Mesenchymal stem cell (in vitro differentiated cells and primary cell): ENCODE data around the gene XRCC3.

Experiments
- DNase-seq: peaks from one replicate; pipeline ENCODE4 v3.0.0-alpha.2; 2013
- H2AFZ ChIP-seq: one replicate; pipeline ENCODE4 v1.6.1; 2013; ENCODE audit warnings: low read depth, mild to moderate bottlenecking, control low read depth, inconsistent platforms, low read length, moderate library complexity
- H2AK5ac ChIP-seq: 2 replicates; pipeline ENCODE4 v1.6.1; 2013; ENCODE audit warnings: low read length, moderate library complexity, mild to moderate bottlenecking, inconsistent platforms; ENCODE audit not compliant: severe bottlenecking
- H2BK120ac ChIP-seq: one replicate; pipeline ENCODE4 v1.6.1; 2013; ENCODE audit warnings: low read depth, mild to moderate bottlenecking, inconsistent platforms, low read length, moderate library complexity
- H2BK12ac ChIP-seq, 2 experiments: one replicate each; pipeline ENCODE4 v1.6.1; 2013; ENCODE audit warnings: inconsistent platforms in 2 of 2, low read length in 2 of 2, mild to moderate bottlenecking in 2 of 2, moderate library complexity in 2 of 2, control low read depth in 1 of 2
- H2BK15ac ChIP-seq: one replicate; pipeline ENCODE4 v1.6.1; 2013; ENCODE audit warnings: mild to moderate bottlenecking, low read depth, inconsistent platforms; ENCODE audit not compliant: poor library complexity, severe bottlenecking
- H2BK5ac ChIP-seq: 2 replicates; pipeline ENCODE4 v1.6.1; 2013; ENCODE audit warnings: low read depth, mild to moderate bottlenecking, low read length, control low read depth, inconsistent platforms; ENCODE audit not compliant: poor library complexity, severe bottlenecking
- H3K14ac ChIP-seq, 2 experiments: one replicate each; pipeline ENCODE4 v1.6.1; 2013; ENCODE audit warnings: inconsistent platforms in 2 of 2, low read length in 2 of 2, control low read depth in 1 of 2, mild to moderate bottlenecking in 1 of 2, moderate library complexity in 1 of 2
- H3K18ac ChIP-seq, 2 experiments: one replicate each; pipeline ENCODE4 v1.6.1; 2013; ENCODE audit warnings: inconsistent platforms in 2 of 2, low read length in 2 of 2, control low read depth in 1 of 2, low read depth in 1 of 2, mild to moderate bottlenecking in 1 of 2
- H3K23ac ChIP-seq, 2 experiments: one replicate each; pipeline ENCODE4 v1.6.1; 2013; ENCODE audit warnings: inconsistent platforms in 2 of 2, low read length in 2 of 2, mild to moderate bottlenecking in 2 of 2, moderate library complexity in 2 of 2, control low read depth in 1 of 2
- H3K27ac ChIP-seq: 2 replicates; pipeline ENCODE4 v1.5.1; 2013; ENCODE audit warnings: mild to moderate bottlenecking, moderate library complexity, low read length, control low read depth, inconsistent platforms; ENCODE audit not compliant: poor library complexity, severe bottlenecking
- H3K27me3 ChIP-seq, 2 experiments: 2 replicates each; pipeline versions ENCODE4 v1.6.1 to v1.7.0; 2013; ENCODE audit warnings: low read length in 2 of 2, mild to moderate bottlenecking in 2 of 2, moderate library complexity in 2 of 2, control low read depth in 1 of 2, inconsistent platforms in 1 of 2; ENCODE audit not compliant: control insufficient read depth in 1 of 2, insufficient read depth in 1 of 2
- H3K36me3 ChIP-seq, 2 experiments: 2 replicates each; pipeline versions ENCODE4 v1.6.1 to v1.7.0; 2013; ENCODE audit warnings: low read length in 2 of 2, control low read depth in 1 of 2, inconsistent platforms in 1 of 2, low read depth in 1 of 2, mild to moderate bottlenecking in 1 of 2; ENCODE audit not compliant: insufficient read depth in 2 of 2, control insufficient read depth in 1 of 2
- H3K4ac ChIP-seq, 2 experiments: one replicate each; pipeline ENCODE4 v1.6.1; 2013; ENCODE audit warnings: inconsistent platforms in 2 of 2, low read length in 2 of 2, mild to moderate bottlenecking in 2 of 2, moderate library complexity in 2 of 2, control low read depth in 1 of 2, low read depth in 1 of 2
- H3K4me1 ChIP-seq: 2 replicates; pipeline ENCODE4 v1.6.1; 2013; ENCODE audit warnings: low read depth, low read length, control low read depth; ENCODE audit not compliant: control insufficient read depth, insufficient read depth
- H3K4me2 ChIP-seq: 2 replicates; pipeline ENCODE4 v1.6.1; 2013; ENCODE audit warnings: low read length, mild to moderate bottlenecking, inconsistent platforms; ENCODE audit not compliant: poor library complexity, severe bottlenecking
- H3K4me3 ChIP-seq, 2 experiments: 2 replicates each; pipeline versions ENCODE4 v1.5.1 to v1.7.0; 2013; ENCODE audit warnings: low read length in 2 of 2, mild to moderate bottlenecking in 2 of 2, control low read depth in 1 of 2, low read depth in 1 of 2; ENCODE audit not compliant: insufficient read depth in 1 of 2
- H3K79me1 ChIP-seq: replicated peaks from 2 replicates; pipeline ENCODE4 v1.6.1; 2013; ENCODE audit warnings: mild to moderate bottlenecking, control low read depth, low read length, inconsistent platforms; ENCODE audit not compliant: poor library complexity, severe bottlenecking
- H3K9ac ChIP-seq: 2 replicates; pipeline ENCODE4 v1.7.0; 2013; ENCODE audit warnings: mild to moderate bottlenecking, low read length, moderate library complexity
- H3K9me3 ChIP-seq: 2 replicates; pipeline ENCODE4 v1.7.0; 2013; ENCODE audit warnings: mild to moderate bottlenecking, low read length; ENCODE audit not compliant: control insufficient read depth
- H4K8ac ChIP-seq: one replicate; pipeline ENCODE4 v1.6.1; 2013; ENCODE audit warnings: inconsistent platforms, mild to moderate bottlenecking, low read length, moderate library complexity
- H4K91ac ChIP-seq: one replicate; pipeline ENCODE4 v1.6.1; 2013; ENCODE audit warnings: mild to moderate bottlenecking, low read length, inconsistent platforms
- WGBS: methylation state at CpG from one replicate; pipeline ENCODE4 v1.1.7; 2013; ENCODE audit warnings: mixed read lengths; 5-methylcytosine and 5-hydroxymethylcytosine counted together

XRCC3 gene

DNA sequence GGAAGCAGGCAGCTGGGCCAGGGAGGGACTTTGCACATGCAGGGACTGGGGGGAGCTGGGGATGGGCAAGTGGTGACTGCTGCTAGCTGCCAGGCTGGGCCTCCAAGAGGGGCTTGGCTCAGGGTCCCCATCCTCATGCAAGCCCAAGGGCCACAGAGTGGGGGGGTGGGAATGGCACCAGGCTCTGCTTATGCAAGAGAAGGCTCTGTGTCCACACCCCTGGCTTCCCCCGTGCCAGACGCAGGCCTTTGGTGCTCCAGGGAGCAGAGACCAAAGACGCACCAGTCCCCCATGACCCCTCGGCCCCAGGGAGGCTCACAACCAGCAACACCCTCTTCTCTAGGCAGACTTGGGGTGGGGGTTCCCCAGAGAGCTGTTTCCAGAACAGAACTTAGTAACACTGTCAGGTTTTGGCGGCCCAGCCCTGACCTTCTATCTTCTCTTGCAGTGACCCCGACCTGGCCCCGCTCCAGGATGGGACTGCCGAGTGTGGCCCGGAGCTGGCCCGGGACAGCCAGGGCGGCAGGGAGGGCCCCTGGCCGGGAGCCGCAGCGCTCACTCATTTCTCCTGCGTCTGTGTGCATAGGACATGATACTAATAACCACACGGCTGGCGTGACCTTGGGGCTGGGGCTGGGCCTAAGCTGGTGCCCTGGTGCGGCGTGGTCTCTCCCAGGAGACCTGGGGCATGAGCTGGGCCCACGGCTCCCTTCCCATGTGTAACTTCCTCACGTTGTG, 14.3 kb downstream of the XRCC3 start:
- H3K4me2 ChIP-seq, result no peak overlapping the region
- no peak overlapping the region for H3K9ac ChIP-seq
- H3K79me1 ChIP-seq, result peaks cover 56% of the 10 kb centered on the region
- H3K23ac ChIP-seq, result peak overlapping the region in 1 of 2 experiments; percentile 18
- peaks cover 77 to 84% of the 10 kb centered on the region in 2 experiments for H3K36me3 ChIP-seq
- H4K8ac ChIP-seq, result peak overlapping the region; percentile 33
- H3K4ac ChIP-seq, result no peak overlapping the region
- H3K4me1 ChIP-seq, result peaks cover 40% of the 10 kb centered on the region
- no peak overlapping the region for H3K14ac ChIP-seq
- H3K4me3 ChIP-seq, result no peak overlapping the region
- no peaks in the 10 kb centered on the region for H3K9me3 ChIP-seq
- no peak for DNase-seq
- no peaks in the 10 kb centered on the region for H3K27me3 ChIP-seq
- H2AFZ ChIP-seq, result no peak overlapping the region
- H4K91ac ChIP-seq, result no peak overlapping the region
- no peak overlapping the region for H3K18ac ChIP-seq
- H2BK15ac ChIP-seq, result peak overlapping the region; percentile 15
- peak overlapping the region in 1 of 2 experiments; percentile 68 for H2BK12ac ChIP-seq
- no peak overlapping the region for H2AK5ac ChIP-seq
- no peak overlapping the region for H2BK5ac ChIP-seq
- WGBS, result 90% methylated on average over 19 of the region's 21 CpGs
- H2BK120ac ChIP-seq, result no peak overlapping the region
- no peak overlapping the region for H3K27ac ChIP-seq

DNA sequence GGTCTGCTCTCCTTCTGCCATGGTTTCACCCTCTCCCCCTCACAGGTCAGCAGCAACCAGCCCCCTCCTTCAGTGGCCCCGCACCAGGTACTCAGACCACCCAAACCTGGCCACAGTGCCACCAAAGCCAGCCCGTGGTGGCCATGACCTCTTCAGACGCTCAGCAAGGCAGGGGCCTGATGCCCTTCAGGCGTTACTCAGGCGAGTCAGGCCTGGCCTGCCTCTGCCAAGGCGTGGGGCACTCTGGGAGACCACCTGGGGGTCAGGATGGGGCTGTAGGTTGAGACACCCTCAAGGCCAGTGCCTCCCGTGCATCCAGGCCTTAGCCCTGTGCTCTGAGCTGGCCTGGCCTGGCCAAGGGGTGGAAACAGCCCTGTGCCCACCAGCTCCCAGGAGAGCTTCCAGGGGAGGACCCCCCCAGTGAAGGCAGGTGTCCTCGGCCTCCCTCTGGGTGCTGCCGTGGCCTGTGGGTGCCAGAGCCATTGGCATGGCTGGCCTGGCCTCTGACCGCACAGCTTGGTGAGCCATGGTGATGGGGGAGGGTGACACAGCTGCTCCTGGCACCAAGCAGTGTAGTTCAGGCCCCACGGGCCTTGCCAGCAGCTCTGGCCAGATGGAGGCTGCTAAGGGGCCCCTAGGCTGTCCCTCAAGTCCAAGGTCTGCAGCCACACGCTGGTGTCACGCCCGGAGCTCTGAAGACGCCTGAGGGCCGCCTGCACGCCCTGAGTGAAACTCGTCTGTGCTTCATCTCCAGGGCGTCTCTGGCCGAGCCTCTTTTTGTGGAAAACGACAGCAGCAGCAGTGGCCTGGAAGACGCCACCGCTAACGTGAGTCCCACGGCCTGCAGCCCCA, 15.1 kb downstream of the XRCC3 start:
- Histone ChIP-seq H2BK15ac (no peak overlapping the region), H3K9ac (peak overlapping the region; percentile 17), H3K27ac (no peak overlapping the region), H3K4ac (no peak overlapping the region), H3K4me1 (peaks cover 47% of the 10 kb centered on the region), H3K23ac (peak overlapping the region in 1 of 2 experiments; percentile 18), H3K14ac (no peak overlapping the region), H2AK5ac (no peak overlapping the region), H2AFZ (no peak overlapping the region), H4K91ac (no peak overlapping the region), H3K79me1 (peaks cover 57% of the 10 kb centered on the region), H2BK12ac (peak overlapping the region in 1 of 2 experiments; percentile 68), H2BK5ac (no peak overlapping the region), H4K8ac (peak overlapping the region; percentile 83), H3K4me3 (no peak overlapping the region), H3K9me3 (no peaks in the 10 kb centered on the region), H3K4me2 (no peak overlapping the region), H3K36me3 (peaks cover 76 to 83% of the 10 kb centered on the region in 2 experiments), H3K27me3 (no peaks in the 10 kb centered on the region), H3K18ac (peak overlapping the region in 1 of 2 experiments; percentile 29), H2BK120ac (no peak overlapping the region)
- DNase-seq, result no peak
- WGBS, result 87% methylated on average over 25 of the region's 25 CpGs

DNA sequence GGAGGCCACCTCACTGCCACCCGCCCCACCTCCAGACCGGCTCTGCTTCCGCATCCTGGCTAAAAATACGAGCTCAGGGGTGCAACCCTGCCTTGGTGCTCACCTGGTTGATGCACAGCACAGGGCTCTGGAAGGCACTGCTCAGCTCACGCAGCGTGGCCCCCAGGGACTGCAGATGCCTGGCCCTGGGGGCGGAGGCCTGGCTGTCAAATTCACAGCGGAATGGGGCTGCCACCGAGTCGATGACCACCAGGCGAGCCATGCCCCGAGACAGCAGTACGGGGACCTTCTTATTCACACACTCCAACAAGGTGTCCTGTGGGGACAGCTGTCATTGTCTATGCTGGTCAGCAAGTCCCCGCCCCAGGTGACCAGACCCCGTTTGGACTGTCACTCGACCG, 16.0 kb downstream of the XRCC3 start:
- H3K4me1 ChIP-seq, result peaks cover 47% of the 10 kb centered on the region
- no peaks in the 10 kb centered on the region for H3K27me3 ChIP-seq
- no peak overlapping the region for H2AFZ ChIP-seq
- H3K4ac ChIP-seq, result no peak overlapping the region
- H3K14ac ChIP-seq, result no peak overlapping the region
- H3K79me1 ChIP-seq, result peaks cover 60% of the 10 kb centered on the region
- peak overlapping the region; percentile 71 for H4K8ac ChIP-seq
- no peak overlapping the region for H3K27ac ChIP-seq
- H3K18ac ChIP-seq, result no peak overlapping the region
- 88% methylated on average over 17 of the region's 17 CpGs for WGBS
- no peak overlapping the region for H2AK5ac ChIP-seq
- DNase-seq, result no peak
- H3K9me3 ChIP-seq, result no peaks in the 10 kb centered on the region
- H2BK15ac ChIP-seq, result no peak overlapping the region
- H3K4me3 ChIP-seq, result no peak overlapping the region
- H3K9ac ChIP-seq, result no peak overlapping the region
- H2BK5ac ChIP-seq, result no peak overlapping the region
- H4K91ac ChIP-seq, result no peak overlapping the region
- H2BK120ac ChIP-seq, result no peak overlapping the region
- peaks cover 76 to 82% of the 10 kb centered on the region in 2 experiments for H3K36me3 ChIP-seq
- no peak overlapping the region for H3K4me2 ChIP-seq
- no peak overlapping the region for H3K23ac ChIP-seq
- no peak overlapping the region for H2BK12ac ChIP-seq
